HEK293 (cell line): ENCODE results near the gene ZNRF2.

Experiments
- MZF1 ChIP-seq: fragments of 450-650 bp; formaldehyde crosslinking; IDR thresholded peaks from 2 replicates; pipeline ENCODE4 v1.5.1; 2017; ENCODE audit warnings: missing biosample characterization, missing genetic modification characterization, borderline replicate concordance
- YY1 ChIP-seq: fragments of 450-650 bp; formaldehyde crosslinking; IDR thresholded peaks from 2 replicates; pipeline ENCODE4 v1.5.1; 2018; ENCODE audit warnings: missing biosample characterization, missing genetic modification characterization
- ZFP41 ChIP-seq: fragments of 450-650 bp; formaldehyde crosslinking; IDR thresholded peaks from 2 replicates; pipeline ENCODE4 v1.5.1; 2016; ENCODE audit warnings: missing biosample characterization, missing genetic modification characterization, borderline replicate concordance
- ZNF266 ChIP-seq: fragments of 450-650 bp; formaldehyde crosslinking; IDR thresholded peaks from 2 replicates; pipeline ENCODE4 v1.5.1; 2016; ENCODE audit warnings: missing biosample characterization, missing genetic modification characterization, low read depth
- ZNF302 ChIP-seq: fragments of 450-650 bp; formaldehyde crosslinking; IDR thresholded peaks from 2 replicates; pipeline ENCODE4 v1.5.1; 2016; ENCODE audit warnings: missing biosample characterization, missing genetic modification characterization, low read depth
- ZNF37A ChIP-seq: fragments of 450-650 bp; IDR thresholded peaks from 2 replicates; pipeline ENCODE4 v1.5.1; 2018; ENCODE audit warnings: missing biosample characterization, missing genetic modification characterization
- ZNF664 ChIP-seq: fragments of 450-650 bp; formaldehyde crosslinking; IDR thresholded peaks from 2 replicates; pipeline ENCODE4 v1.5.1; 2016; ENCODE audit warnings: missing biosample characterization, missing genetic modification characterization
- TF ChIP-seq, protein P1 (sequence below): fragments of 450-650 bp; formaldehyde crosslinking; IDR thresholded peaks from 2 replicates; pipeline ENCODE4 v1.5.1; 2016; ENCODE audit warnings: missing biosample characterization, missing genetic modification characterization
- TF ChIP-seq, protein P2 (sequence below): fragments of 450-650 bp; formaldehyde crosslinking; IDR thresholded peaks from 2 replicates; pipeline ENCODE4 v1.5.1; 2016; ENCODE audit warnings: missing biosample characterization, missing genetic modification characterization
- TF ChIP-seq, protein P3 (sequence below): fragments of 450-650 bp; formaldehyde crosslinking; optimal IDR thresholded peaks from 2 replicates; pipeline ENCODE3; 2016; ENCODE audit warnings: missing biosample characterization, mild to moderate bottlenecking, missing genetic modification characterization

GRCh38 chr7:30279653-30279904 lies 4.8 kb upstream of the ZNRF2 start:
- no peak for TF ChIP-seq YY1 (tag by site-specific recombination)
- TF ChIP-seq ZNF37A (tag by site-specific recombination) = no peak
- TF ChIP-seq, protein P1, sequence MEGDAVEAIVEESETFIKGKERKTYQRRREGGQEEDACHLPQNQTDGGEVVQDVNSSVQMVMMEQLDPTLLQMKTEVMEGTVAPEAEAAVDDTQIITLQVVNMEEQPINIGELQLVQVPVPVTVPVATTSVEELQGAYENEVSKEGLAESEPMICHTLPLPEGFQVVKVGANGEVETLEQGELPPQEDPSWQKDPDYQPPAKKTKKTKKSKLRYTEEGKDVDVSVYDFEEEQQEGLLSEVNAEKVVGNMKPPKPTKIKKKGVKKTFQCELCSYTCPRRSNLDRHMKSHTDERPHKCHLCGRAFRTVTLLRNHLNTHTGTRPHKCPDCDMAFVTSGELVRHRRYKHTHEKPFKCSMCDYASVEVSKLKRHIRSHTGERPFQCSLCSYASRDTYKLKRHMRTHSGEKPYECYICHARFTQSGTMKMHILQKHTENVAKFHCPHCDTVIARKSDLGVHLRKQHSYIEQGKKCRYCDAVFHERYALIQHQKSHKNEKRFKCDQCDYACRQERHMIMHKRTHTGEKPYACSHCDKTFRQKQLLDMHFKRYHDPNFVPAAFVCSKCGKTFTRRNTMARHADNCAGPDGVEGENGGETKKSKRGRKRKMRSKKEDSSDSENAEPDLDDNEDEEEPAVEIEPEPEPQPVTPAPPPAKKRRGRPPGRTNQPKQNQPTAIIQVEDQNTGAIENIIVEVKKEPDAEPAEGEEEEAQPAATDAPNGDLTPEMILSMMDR (tag by site-specific recombination) = no peak
- TF ChIP-seq, protein P2, sequence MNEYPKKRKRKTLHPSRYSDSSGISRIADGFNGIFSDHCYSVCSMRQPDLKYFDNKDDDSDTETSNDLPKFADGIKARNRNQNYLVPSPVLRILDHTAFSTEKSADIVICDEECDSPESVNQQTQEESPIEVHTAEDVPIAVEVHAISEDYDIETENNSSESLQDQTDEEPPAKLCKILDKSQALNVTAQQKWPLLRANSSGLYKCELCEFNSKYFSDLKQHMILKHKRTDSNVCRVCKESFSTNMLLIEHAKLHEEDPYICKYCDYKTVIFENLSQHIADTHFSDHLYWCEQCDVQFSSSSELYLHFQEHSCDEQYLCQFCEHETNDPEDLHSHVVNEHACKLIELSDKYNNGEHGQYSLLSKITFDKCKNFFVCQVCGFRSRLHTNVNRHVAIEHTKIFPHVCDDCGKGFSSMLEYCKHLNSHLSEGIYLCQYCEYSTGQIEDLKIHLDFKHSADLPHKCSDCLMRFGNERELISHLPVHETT = no peak
- TF ChIP-seq MZF1 = no peak
- TF ChIP-seq, protein P3, sequence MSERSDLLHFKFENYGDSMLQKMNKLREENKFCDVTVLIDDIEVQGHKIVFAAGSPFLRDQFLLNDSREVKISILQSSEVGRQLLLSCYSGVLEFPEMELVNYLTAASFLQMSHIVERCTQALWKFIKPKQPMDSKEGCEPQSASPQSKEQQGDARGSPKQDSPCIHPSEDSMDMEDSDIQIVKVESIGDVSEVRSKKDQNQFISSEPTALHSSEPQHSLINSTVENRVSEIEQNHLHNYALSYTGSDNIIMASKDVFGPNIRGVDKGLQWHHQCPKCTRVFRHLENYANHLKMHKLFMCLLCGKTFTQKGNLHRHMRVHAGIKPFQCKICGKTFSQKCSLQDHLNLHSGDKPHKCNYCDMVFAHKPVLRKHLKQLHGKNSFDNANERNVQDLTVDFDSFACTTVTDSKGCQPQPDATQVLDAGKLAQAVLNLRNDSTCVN (tag by site-specific recombination) = no peak
- TF ChIP-seq ZNF266 (tag by site-specific recombination) = no peak
- no peak for TF ChIP-seq ZNF664 (tag by site-specific recombination)
- no peak for TF ChIP-seq ZNF302 (tag by site-specific recombination)
- TF ChIP-seq ZFP41 (tag by site-specific recombination) = no peak
